ENCODE data around the gene DEPDC1.

Gene DEPDC1

GRCh38 chr1:68456202-68456601 is 40.7 kb downstream of the DEPDC1 start:
- Mint-ChIP-seq H3K9me3 (no peaks in the 10 kb centered on the region), H3K27ac (no peak overlapping the region)
- ATAC-seq (replicated peaks): no peak

GRCh38 chr1:68454534-68454933 is 42.3 kb downstream of the DEPDC1 start:
- Mint-ChIP-seq H3K27ac (no peak overlapping the region), H3K4me3 (no peak overlapping the region), H3K9me3 (no peaks in the 10 kb centered on the region), H3K36me3 (no peaks in the 10 kb centered on the region), H3K4me1 (no peaks in the 10 kb centered on the region), H3K27me3 (no peaks in the 10 kb centered on the region)
- DNase-seq: no peak
- peak; percentile 27 to 41 for ATAC-seq (replicated peaks)

More at GRCh38 chr1:68456202-68456601, 40.7 kb downstream of the DEPDC1 start:
- Mint-ChIP-seq H3K4me1 (no peaks in the 10 kb centered on the region), H3K27me3 (peaks cover 0 to 7% of the 10 kb centered on the region in 2 donors), H3K4me3 (no peak overlapping the region), H3K36me3 (no peaks in the 10 kb centered on the region)
- no peak for DNase-seq

DNA sequence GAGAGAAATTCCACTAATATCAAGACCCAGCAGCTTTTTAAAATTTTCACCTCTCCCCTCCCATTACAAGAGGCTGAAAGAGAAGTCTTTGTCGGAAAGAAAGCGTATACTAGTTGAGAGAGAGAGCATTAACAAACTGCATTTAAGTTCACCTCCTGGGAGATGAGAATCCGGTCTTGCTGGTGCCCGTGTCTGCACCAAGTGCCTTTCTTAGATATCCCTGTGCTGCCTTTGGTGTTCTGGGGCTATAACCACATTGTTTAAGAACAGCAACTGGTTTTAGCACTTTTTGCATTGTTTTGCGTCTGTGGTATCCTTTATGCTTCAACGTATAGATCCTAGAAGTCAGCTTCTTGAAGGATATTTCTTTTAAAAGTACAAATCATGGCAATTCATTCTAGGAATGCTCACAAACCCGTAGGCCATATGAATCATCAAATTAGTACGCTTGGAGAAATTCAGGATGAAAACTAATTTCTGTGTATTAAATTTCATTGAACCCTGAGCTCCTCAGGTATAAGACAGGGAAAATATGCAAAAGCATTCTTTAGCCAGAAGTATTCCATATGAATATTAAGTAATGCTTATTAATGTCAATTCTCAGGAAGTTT is 43.7 kb downstream of the DEPDC1 start:
- no peak overlapping the region for H3K4me3 Mint-ChIP-seq
- no peak overlapping the region for H3K27ac Mint-ChIP-seq
- no peaks in the 10 kb centered on the region for H3K4me1 Mint-ChIP-seq
- ATAC-seq (replicated peaks) (no peak), DNase-seq (no peak)
- peaks cover 4% of the 10 kb centered on the region in 2 donors for H3K27me3 Mint-ChIP-seq
- H3K36me3 Mint-ChIP-seq: no peaks in the 10 kb centered on the region
- no peaks in the 10 kb centered on the region for H3K9me3 Mint-ChIP-seq

GRCh38 chr1:68449901-68450300 is 47.0 kb downstream of the DEPDC1 start, which contains the start of gene RPE65:
RPE65 (minus strand) TSS chr1:68449954; CDS start chr1:68449905, 49 bp downstream.
- Mint-ChIP-seq H3K4me3 (no peak within 1 kb of the TSS), H3K9me3 (no peaks in the 10 kb centered on the region), H3K36me3 (no peaks in the 10 kb centered on the region), H3K27me3 (peaks cover 4 to 10% of the 10 kb centered on the region in 2 donors), H3K27ac (no peak within 1 kb of the TSS), H3K4me1 (no peaks in the 10 kb centered on the region)
- ATAC-seq (replicated peaks) (no peak), DNase-seq (no peak)

- Mint-ChIP-seq H3K27ac (no peak overlapping the region), H3K4me3 (no peak overlapping the region), H3K9me3 (no peaks in the 10 kb centered on the region), H3K27me3 (peaks cover 7 to 13% of the 10 kb centered on the region in 2 donors), H3K4me1 (no peaks in the 10 kb centered on the region), H3K36me3 (no peaks in the 10 kb centered on the region)
- no peak for ATAC-seq (replicated peaks)
- no peak for DNase-seq
Observed at GRCh38 chr1:68448365-68448764, 48.5 kb downstream of the DEPDC1 start.

DNA sequence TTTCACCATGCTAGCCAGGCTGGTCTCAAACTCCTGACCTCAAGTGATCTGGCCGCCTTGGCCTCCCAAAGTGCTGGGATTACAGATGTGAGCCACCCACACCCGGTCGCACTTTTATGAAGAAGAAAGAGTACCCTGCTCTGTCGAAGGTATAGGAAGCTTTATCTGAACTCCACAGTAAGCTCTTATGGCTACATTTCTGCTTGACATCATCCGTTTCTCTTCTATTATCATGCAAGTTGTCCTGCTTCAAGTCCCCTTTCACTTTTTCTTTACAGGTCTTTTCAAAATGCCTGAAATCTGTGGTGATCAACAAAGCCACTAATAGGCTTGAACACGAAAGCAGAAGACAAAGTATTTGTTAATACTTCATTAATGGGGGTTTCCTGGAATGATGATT is 51.2 kb downstream of the DEPDC1 start:
- H3K4me1 Mint-ChIP-seq: peaks cover 2 to 4% of the 10 kb centered on the region in 2 donors
- no peak for DNase-seq
- H3K9me3 Mint-ChIP-seq: no peaks in the 10 kb centered on the region
- peaks cover 9 to 19% of the 10 kb centered on the region in 2 donors for H3K27me3 Mint-ChIP-seq
- no peak for ATAC-seq (replicated peaks)
- H3K36me3 Mint-ChIP-seq: no peaks in the 10 kb centered on the region
- H3K4me3 Mint-ChIP-seq: no peak overlapping the region
- no peak overlapping the region for H3K27ac Mint-ChIP-seq

GRCh38 chr1:68442822-68443556 is 53.9 kb downstream of the DEPDC1 start:
- Mint-ChIP-seq H3K27me3 (peaks cover 9 to 14% of the 10 kb centered on the region in 2 donors), H3K36me3 (no peaks in the 10 kb centered on the region), H3K4me3 (no peak overlapping the region), H3K27ac (no peak overlapping the region), H3K9me3 (no peaks in the 10 kb centered on the region), H3K4me1 (peaks cover 3 to 10% of the 10 kb centered on the region in 2 donors)
- DNase-seq (peak; percentile 38), ATAC-seq (replicated peaks) (peak; percentile 70 to 76)

DNA sequence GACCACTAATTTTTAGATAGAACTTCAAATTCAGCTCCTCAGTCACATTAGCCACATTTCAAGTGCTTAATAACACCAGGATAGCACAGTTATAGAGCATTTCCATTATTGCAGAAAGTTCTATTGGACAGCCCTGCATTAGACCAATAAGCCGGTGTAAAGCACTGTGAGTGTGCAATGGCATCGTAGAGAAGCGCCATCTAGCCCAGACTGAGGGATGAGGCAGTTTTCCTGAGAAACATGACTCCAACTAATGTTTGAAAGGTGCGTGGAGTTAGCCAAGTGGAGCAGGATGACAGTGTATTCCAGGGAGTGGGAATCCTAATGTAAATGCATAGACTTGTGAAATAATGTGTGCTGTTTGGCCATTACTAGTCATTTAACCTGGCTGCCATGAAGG is 54.9 kb downstream of the DEPDC1 start:
- ATAC-seq (replicated peaks) (no peak), DNase-seq (no peak)
- Mint-ChIP-seq H3K4me3 (no peak overlapping the region), H3K4me1 (peaks cover 3 to 10% of the 10 kb centered on the region in 2 donors), H3K27me3 (peaks cover 14 to 17% of the 10 kb centered on the region in 2 donors), H3K36me3 (no peaks in the 10 kb centered on the region), H3K9me3 (no peaks in the 10 kb centered on the region), H3K27ac (no peak overlapping the region)

GRCh38 chr1:68438310-68438709 is 58.6 kb downstream of the DEPDC1 start:
- H3K27ac Mint-ChIP-seq: no peak overlapping the region
- no peak overlapping the region for H3K4me3 Mint-ChIP-seq
- no peaks in the 10 kb centered on the region for H3K36me3 Mint-ChIP-seq
- H3K9me3 Mint-ChIP-seq: no peaks in the 10 kb centered on the region
- no peak for ATAC-seq (replicated peaks)
- peaks cover 15% of the 10 kb centered on the region in 2 donors for H3K27me3 Mint-ChIP-seq
- DNase-seq: no peak
- peaks cover 3 to 10% of the 10 kb centered on the region in 2 donors for H3K4me1 Mint-ChIP-seq

DNA sequence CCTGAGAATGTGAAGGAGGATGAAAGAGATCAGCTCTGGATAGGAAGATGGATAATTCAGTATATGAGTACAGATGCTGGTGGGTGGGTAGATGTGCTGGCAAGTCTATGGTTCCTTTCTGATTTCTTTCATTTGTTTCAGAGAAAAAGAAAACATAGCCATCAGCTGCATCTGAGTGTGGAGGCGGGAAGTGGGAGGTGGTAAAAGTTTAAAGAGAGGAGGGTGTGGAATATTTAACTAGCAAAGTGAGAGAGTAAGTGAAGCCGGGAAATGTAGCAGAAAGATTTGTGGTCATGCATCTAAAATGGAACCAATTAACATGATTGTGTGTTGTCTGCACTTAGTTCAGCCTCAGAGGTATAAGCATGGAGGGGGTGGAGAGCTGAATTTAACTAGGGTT is 63.5 kb downstream of the DEPDC1 start:
- peaks cover under 1 to 2% of the 10 kb centered on the region in 2 donors for H3K4me1 Mint-ChIP-seq
- no peaks in the 10 kb centered on the region for H3K9me3 Mint-ChIP-seq
- H3K4me3 Mint-ChIP-seq: no peak overlapping the region
- H3K27ac Mint-ChIP-seq: no peak overlapping the region
- H3K27me3 Mint-ChIP-seq: peaks cover 8 to 10% of the 10 kb centered on the region in 2 donors
- DNase-seq (no peak), ATAC-seq (replicated peaks) (no peak)
- no peaks in the 10 kb centered on the region for H3K36me3 Mint-ChIP-seq

- Mint-ChIP-seq H3K27me3 (peaks cover 0 to 4% of the 10 kb centered on the region in 2 donors), H3K27ac (no peak overlapping the region), H3K9me3 (no peaks in the 10 kb centered on the region), H3K4me1 (no peaks in the 10 kb centered on the region), H3K36me3 (no peaks in the 10 kb centered on the region), H3K4me3 (no peak overlapping the region)
- ATAC-seq (replicated peaks): no peak
- no peak for DNase-seq
Observed at GRCh38 chr1:68431076-68431475, 65.8 kb downstream of the DEPDC1 start.

DNA sequence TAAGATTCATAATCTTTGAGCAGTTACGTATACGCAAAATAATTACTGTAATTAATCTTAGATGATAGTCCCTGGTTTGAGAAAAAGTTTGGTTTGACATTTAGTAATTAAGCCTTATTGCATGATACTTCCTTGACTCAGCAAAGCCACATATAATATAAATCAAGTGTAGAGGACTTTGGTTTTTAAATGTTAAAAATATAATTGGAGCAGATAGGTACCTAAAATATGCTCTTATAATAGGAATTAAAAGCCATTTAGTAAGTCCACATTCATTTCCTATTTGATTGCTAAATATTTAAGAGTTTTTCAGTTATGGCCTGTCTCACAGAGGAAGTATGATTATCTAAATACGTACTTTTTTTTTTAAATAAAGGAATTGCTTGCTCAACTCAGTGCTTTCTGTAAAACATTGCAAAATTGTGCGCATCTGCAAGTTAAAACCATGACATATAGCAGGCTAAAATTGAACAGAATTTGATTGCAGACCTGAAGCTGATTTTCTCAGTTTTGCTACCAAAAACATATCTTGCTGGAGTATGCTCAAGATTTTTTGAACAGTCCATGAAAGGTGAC is 67.6 kb downstream of the DEPDC1 start:
- Mint-ChIP-seq H3K9me3 (no peaks in the 10 kb centered on the region), H3K36me3 (no peaks in the 10 kb centered on the region), H3K4me3 (no peak overlapping the region), H3K4me1 (no peaks in the 10 kb centered on the region), H3K27ac (no peak overlapping the region), H3K27me3 (peaks cover 0 to 4% of the 10 kb centered on the region in 2 donors)
- DNase-seq: no peak
- no peak for ATAC-seq (replicated peaks)

DNA sequence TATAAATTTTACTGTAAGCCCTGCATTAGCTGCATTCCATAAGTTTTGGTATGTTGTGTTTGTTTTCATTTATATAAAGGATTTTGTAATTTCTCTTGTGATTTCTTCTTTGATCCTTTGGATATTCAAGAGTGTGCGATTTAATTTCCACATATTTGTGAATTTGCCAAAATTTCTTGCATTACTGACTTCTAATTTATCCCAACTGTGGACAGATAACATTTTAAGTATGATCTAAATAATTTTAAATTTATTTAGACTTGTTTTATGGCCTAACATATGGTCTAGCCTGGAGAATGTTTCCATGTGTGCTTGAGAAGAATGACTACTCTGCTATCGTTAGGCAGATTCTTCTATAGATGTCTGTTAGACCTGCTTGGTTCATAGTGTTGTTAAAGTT is 70.3 kb downstream of the DEPDC1 start:
- no peaks in the 10 kb centered on the region for H3K36me3 Mint-ChIP-seq
- H3K9me3 Mint-ChIP-seq: no peaks in the 10 kb centered on the region

More for the DNA sequence above, 70.3 kb downstream of the DEPDC1 start:
- ATAC-seq (replicated peaks) (no peak), DNase-seq (no peak)
- Mint-ChIP-seq H3K4me3 (no peak overlapping the region), H3K27ac (no peak overlapping the region), H3K4me1 (no peaks in the 10 kb centered on the region), H3K27me3 (peaks cover 5 to 7% of the 10 kb centered on the region in 2 donors)
